Measurements from ENCODE around the gene TAF15.

TAF15 gene

GRCh38 chr17:35821308-35821707, 12.0 kb downstream of the TAF15 start:
- no peak for DNase-seq (ENCODE audit: low spot score)

DNA sequence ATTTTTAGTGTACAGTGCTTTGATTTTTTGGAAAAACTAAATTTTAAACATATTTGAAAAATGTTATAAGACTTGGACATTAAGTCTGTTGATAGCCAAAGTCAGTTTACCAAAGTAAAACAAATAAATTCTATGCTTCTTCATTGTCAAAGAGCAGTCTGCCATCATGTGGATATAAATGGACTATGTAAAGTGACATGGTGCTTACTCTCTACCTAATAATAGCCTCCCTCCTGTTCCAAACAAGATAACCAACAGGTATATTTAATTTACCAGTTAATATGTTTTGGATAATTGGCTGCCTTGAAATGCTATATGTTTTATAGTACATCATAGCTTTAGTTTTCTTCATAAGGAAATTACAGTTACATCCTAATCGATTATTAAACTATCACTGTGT, 15.9 kb downstream of the TAF15 start:
- no peak for DNase-seq (ENCODE audit: low spot score)

GRCh38 chr17:35841101-35841500, 31.8 kb downstream of the TAF15 start:
- DNase-seq (ENCODE audit: low spot score), result no peak

GRCh38 chr17:35841505-35841904, 32.2 kb downstream of the TAF15 start:
- no peak for DNase-seq (ENCODE audit: low spot score)

DNA sequence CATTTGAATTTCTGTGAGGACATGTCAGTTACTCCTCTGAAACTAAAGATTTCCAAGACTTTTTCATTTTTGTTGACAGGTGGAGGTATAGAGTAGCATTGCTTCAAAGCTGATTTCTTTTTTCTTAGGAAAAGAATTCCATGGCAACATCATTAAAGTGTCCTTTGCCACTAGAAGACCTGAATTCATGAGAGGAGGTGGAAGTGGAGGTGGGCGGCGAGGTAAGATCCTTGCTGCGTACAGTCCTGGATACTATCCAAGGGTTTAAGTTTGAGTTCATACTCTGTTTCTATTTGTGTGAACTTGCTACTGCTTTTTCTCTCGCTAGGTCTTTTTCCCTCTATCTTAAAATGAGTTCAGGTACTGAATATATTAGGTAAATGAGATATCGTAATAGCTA, 33.0 kb downstream of the TAF15 start:
- DNase-seq (ENCODE audit: low spot score), result no peak

DNA sequence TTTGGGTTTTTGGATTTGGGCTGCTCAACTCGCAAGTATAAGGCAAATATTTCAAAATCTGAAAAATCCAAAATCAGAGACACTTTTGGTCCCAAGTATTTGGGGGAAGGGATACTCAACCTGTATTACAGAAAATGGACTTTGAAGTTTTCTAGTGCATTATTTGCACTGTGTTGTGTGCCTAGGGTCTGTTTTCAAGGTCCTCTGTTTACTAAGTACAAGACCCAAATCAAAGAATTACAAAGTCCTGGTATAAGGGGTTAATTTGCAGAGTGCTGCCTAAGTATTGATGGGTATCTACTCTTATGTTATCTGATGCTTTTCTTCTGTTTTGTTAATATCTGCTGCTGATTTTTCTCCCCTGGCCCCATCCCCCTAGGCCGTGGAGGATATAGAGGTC, 34.4 kb downstream of the TAF15 start:
- no peak for DNase-seq (ENCODE audit: low spot score)

DNA sequence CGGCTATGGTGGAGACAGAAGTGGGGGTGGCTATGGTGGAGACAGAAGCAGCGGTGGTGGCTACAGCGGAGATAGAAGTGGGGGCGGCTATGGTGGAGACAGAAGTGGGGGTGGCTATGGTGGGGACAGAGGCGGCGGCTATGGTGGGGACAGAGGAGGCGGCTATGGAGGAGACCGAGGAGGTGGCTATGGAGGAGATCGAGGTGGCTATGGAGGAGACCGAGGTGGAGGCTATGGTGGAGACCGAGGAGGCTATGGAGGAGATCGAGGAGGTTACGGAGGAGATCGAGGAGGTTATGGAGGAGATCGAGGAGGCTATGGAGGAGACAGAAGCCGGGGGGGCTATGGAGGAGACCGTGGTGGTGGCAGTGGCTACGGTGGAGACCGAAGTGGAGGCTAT, 35.3 kb downstream of the TAF15 start:
- DNase-seq (ENCODE audit: low spot score), result no peak

GRCh38 chr17:35846055-35846809, 36.9 kb downstream of the TAF15 start:
- DNase-seq (ENCODE audit: low spot score), result no peak

DNA sequence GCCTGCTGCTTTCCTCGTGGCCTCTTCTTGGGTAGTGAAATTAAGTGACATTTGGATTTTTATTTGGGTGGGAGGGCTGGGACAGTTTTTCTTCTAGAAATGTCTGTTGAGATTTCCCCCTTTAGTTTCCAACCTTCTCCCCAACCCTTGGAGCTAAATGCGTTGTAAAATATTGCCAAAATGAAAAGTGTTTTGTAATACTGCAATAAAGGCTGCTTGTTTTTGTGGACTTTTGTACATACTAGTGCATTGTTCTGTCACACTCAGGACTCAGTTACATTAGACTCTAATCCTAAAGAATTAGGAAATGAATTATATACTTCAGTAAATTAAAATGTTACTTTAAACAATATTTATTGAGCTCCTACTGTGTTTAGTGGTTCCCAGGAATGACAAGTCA, 37.7 kb downstream of the TAF15 start:
- DNase-seq (ENCODE audit: low spot score), result no peak

DNA sequence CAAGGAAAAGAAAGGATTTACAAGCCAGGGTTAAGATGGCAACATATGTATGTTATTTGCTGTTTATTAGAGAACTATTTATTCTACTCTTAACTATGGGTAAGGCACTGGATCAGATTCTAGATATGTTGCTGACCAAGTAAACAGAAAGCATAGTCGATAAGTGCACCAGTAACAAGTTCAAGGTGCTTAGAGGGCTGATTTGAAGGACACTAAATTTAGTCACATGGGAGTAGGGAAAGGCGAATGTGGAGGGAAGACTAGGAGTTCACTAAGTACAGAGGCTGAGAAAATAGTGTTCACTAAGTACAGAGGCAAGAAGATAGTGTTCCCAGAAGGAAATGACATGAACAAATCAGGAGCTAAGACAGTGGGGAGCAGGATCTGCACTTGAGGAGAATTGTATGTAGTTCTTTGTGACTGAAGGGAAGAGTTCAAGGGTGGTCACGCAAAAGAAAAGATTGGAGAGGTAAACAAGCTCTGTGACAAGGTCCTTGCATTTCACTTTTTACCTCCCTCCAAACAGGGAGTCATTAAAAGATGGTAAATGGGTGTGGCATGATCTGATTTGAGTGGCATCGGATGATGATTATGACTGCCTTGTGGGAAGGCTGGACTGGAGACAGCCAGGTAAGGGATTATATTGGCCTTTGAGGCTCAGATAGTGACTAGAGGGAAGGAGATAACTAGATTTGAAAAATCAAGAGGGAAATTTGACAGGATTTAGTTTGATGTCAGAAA, 38.5 kb downstream of the TAF15 start:
- DNase-seq (ENCODE audit: low spot score), result no peak

GRCh38 chr17:35849469-35850348, 40.4 kb downstream of the TAF15 start:
- peak; percentile 80 for DNase-seq (ENCODE audit: low spot score)

DNA sequence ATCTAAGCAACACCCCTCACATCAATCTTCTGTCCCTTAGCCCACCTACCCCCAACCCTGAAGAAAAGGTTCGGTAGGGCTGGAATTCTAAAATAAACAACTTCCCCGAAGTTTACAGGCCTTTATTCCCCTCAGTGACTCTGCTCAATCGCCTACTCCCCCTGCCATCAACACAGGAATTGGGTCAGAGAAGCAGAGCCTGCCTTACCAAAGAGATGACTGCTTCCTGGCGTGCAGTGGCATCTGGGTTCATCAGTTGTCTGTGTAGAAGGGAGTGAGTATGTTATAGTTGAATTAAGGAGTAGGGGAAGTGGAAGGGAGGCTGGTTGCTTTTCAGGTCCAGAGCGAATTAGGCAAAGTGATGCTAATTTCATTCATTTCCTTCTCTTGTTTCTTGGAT, 46.7 kb downstream of the TAF15 start:
- no peak for DNase-seq (ENCODE audit: low spot score)

- peak; percentile 53 for DNase-seq (ENCODE audit: low spot score)
These were observed 47.3 kb downstream of the TAF15 start for GRCh38 chr17:35856603-35857002.

- no peak for DNase-seq (ENCODE audit: low spot score)
These were observed 55.6 kb downstream of the TAF15 start for GRCh38 chr17:35864853-35865252.

DNA sequence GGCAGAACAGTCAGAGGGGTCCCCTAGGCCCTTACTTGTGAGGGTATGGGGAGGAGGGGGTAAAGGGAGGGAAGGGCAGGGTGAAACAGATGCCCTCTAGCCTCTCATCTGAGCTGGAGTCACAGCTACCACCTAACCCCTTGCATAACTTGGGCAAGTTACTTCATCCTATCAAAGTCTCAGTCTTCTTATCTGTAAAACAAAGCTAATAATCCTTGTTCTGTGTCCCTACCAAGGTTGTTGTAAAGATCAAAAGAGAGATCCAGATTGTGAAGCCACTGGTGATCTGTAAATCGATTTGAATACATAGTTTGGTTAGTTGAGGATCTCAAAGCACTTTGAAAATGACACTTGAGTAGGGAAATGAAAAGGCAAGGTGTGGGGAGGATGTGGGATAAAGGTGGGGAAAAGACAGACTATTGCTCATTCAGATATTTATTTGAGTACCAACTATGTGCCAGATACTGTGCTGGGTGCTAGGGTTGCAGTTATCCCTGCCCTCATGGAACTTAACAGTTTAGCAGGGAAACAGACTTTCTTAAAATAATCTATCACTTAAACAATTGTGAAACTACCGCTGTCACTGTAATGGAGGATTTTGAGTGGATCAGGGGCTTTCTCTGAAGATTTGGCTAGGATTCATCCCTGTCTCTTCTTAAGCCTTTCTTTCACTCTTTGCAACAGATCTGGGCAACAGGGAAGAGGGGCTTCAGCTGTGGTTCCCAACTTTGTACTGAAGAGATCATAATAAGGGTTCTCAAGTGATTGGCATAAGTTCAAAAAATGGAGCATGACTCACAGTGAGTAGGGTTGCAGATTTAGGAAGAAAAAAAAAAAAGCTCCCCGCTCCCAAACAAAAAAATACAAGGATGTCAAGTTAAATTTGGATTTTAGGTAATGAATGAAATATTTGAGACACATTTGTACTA, 56.4 kb downstream of the TAF15 start:
- no peak for DNase-seq (ENCODE audit: low spot score)

DNA sequence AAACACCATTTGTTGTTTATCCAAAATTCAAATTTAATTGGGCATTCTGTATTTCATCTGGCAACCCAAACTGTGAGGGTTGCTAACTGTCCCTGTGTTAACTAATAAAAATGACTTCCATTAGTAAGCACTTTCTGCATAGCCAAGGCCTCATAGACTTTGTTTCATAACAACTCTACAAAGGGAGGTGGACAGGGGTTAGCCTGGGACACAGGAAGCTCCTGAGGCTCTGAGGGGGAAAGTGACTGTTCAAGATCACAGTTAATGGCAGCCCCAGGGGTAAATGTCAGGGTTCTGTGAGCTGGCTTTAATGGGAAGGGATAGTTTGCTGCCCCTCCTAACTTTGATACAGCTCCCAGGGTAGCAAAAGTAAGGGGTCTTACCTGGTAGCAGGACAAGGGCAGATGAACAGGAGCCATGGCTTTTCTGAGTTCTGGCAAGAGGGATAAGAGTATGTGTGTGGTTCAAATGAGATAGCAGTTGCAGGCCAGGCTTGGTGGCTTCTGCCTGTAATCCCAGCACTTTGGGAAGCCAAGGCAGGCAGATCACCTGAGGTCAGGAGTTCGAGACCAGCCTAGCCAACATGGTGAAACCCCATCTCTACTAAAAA, 57.2 kb downstream of the TAF15 start:
- DNase-seq (ENCODE audit: low spot score), result no peak

DNA sequence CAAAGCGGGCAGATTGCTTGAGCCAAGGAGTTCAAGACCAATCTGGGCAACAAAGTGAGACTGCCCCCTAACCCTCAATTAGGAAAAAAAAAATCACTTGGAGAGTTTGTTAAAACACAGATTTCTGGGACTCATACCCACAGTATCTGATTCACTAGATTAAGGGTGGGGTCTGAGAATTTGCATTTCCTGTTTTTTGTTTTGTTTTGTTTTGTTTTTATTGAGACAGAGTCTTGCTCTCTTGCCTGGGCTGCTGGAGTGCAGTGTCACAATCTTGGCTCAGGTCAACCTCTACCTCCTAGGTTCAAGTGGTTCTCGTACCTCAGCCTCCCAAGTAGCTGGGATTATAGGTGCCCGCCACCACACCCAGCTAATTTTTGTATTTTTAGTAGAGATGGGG, 58.3 kb downstream of the TAF15 start:
- DNase-seq (ENCODE audit: low spot score), result no peak

- DNase-seq (ENCODE audit: low spot score), result no peak
These were observed 59.5 kb downstream of the TAF15 start, which contains the start of gene HEATR9 for GRCh38 chr17:35868737-35869136. Gene HEATR9, minus strand, starts transcription at chr17:35868891. Its CDS starts 149 bp downstream, at chr17:35868742.

DNA sequence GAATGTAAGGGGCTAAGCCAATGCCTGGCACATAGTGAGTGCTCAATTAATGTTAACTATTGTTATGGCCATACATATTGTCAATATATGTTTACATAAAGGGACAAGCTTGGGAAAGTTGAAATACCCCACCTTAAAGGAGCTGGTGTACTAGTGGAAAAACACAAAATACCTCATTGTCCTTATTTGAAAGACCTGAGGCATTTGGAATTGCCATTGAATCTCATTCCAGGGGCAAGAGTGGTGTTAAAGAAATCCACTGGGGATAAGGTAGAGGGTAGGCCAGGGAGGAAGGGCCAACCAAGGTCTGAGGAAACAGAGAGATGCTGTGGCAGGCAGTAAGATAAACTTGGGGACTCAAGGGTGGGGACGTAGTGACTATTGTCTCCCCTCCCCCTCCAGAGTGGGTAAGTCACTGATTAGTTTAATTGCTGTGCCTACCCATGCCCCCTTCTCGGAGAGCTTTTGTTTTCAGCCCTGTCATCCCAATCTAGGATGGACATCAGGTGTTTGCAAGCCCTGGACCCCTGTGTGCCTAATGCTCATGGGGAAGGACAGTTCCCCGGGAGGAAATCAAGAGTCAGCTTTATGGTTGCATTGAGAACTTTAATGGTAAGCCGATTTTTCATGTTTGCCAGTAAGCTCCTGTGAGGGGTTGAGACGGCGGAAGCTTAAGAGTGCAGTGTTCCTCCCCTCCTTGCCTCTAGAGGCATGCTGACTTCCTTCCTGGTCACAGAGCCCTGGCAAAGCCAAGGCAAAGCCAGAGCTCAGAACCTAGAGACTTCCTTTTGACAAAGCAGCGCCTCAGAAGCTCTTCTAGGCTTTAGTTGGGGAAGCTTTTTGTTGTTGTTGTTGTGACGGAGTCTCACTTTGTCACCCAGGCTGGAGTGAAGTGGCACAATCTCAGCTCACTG, 61.9 kb downstream of the TAF15 start:
- peak; percentile 33 for DNase-seq (ENCODE audit: low spot score)
